Tibial nerve (tissue), 4 donors: Measurements from ENCODE around the gene CAPN14. TPM values are rescaled to one million over a fixed set of nuclear protein-coding genes. Genes with fewer than 3 reads are reported as not detected.

Experiments used
- DNase-seq, 2 donors: peaks; one replicate each; pipeline ENCODE4 v3.0.0-alpha.2; 2019; ENCODE audit warnings: low spot score in 2 of 2
- H3K27ac ChIP-seq, 4 donors: fragments of 200-600 bp; sonication (generic) in 3 of 4; one replicate each; pipeline ENCODE4 v1.5.1; 2017 to 2019; ENCODE audit warnings: mild to moderate bottlenecking in 1 of 4
- H3K27me3 ChIP-seq, 2 donors: fragments of 200-600 bp; sonication (generic) in 1 of 2; one replicate each; pipeline versions ENCODE4 v1.5.1 to v1.6.0; 2017 to 2019
- H3K36me3 ChIP-seq, 3 donors: fragments of 200-600 bp; sonication (generic); one replicate each; pipeline ENCODE4 v1.5.1; 2018 to 2019
- H3K4me1 ChIP-seq, 4 donors: fragments of 200-600 bp; sonication (generic) in 3 of 4; one replicate each; pipeline ENCODE4 v1.5.1; 2017 to 2019
- H3K4me3 ChIP-seq, 4 donors: fragments of 200-600 bp; sonication (generic) in 3 of 4; one replicate each; pipeline ENCODE4 v1.5.1; 2017 to 2019; ENCODE audit warnings: mild to moderate bottlenecking in 1 of 4, moderate library complexity in 1 of 4
- H3K9me3 ChIP-seq, 4 donors: fragments of 200-600 bp; sonication (generic) in 3 of 4; one replicate each; pipeline ENCODE4 v1.5.1; 2017 to 2019
- CTCF ChIP-seq, 5 experiments: fragments of 200-600 bp in 3 of 5; fragments of 450-650 bp in 2 of 5; sonication (generic) in 3 of 5; IDR thresholded peaks; one replicate each; pipeline ENCODE4 v1.5.1; 2016 to 2019; ENCODE audit warnings: antibody characterized with exemption in 5 of 5, mild to moderate bottlenecking in 3 of 5, moderate library complexity in 2 of 5
- EP300 ChIP-seq, 2 donors: sonication (generic); formaldehyde crosslinking; IDR thresholded peaks; one replicate each; pipeline ENCODE4 v1.6.1; 2017; ENCODE audit warnings: antibody characterized with exemption in 2 of 2, mild to moderate bottlenecking in 1 of 2
- POLR2A ChIP-seq, 2 donors: fragments of 450-650 bp; IDR thresholded peaks; one replicate each; pipeline ENCODE4 v1.6.1; 2017; ENCODE audit warnings: antibody characterized with exemption in 2 of 2, mild to moderate bottlenecking in 2 of 2, moderate library complexity in 2 of 2
- WGBS, 2 donors: methylation state at CpG; one replicate each; pipeline ENCODE4 v1.1.5; 2018; 5-methylcytosine and 5-hydroxymethylcytosine counted together
- total RNA-seq, 4 donors: library from RNA; depleted of rRNA; stranded (reverse); fragments of >200 nt; gene quantifications; one replicate each; pipeline ENCODE4 v1.1.0, GENCODE V29; 2016

The CAPN14 gene
- total RNA-seq, 4 donors from 2014 or later, result not detected

- H3K27ac ChIP-seq, result no peak overlapping the region
- no peak overlapping the region for H3K4me3 ChIP-seq
- H3K27me3 ChIP-seq, result no peaks in the 10 kb centered on the region
- peaks cover 0 to 4% (median 0%) of the 10 kb centered on the region in 4 donors for H3K9me3 ChIP-seq
- TF ChIP-seq CTCF (IDR thresholded peaks at IDR 0.05) (no peak), POLR2A (IDR thresholded peaks at IDR 0.05) (no peak), EP300 (IDR thresholded peaks at IDR 0.05) (no peak)
- WGBS, 2 donors, result 90 to 92% methylated on average over 4 of the region's 4 CpGs
- no peaks in the 10 kb centered on the region for H3K4me1 ChIP-seq
- H3K36me3 ChIP-seq, result no peaks in the 10 kb centered on the region
- DNase-seq, result no peak
Observed at GRCh38 chr2:31197166-31197565, 20.1 kb downstream of the CAPN14 start.

- Histone ChIP-seq H3K27ac (no peak overlapping the region), H3K4me1 (no peaks in the 10 kb centered on the region), H3K9me3 (peaks cover 0 to 4% (median 0%) of the 10 kb centered on the region in 4 donors), H3K36me3 (no peaks in the 10 kb centered on the region), H3K4me3 (no peak overlapping the region), H3K27me3 (no peaks in the 10 kb centered on the region)
- DNase-seq, result no peak
- WGBS, 2 donors, result 93 to 94% methylated on average over 2 of the region's 2 CpGs
- TF ChIP-seq EP300 (IDR thresholded peaks at IDR 0.05), result no peak
- TF ChIP-seq POLR2A (IDR thresholded peaks at IDR 0.05), result no peak
- no peak for TF ChIP-seq CTCF (IDR thresholded peaks at IDR 0.05)
Observed at GRCh38 chr2:31196622-31197021, 20.7 kb downstream of the CAPN14 start.

GRCh38 chr2:31193806-31194205 is 23.5 kb downstream of the CAPN14 start:
- WGBS, 2 donors, result 79 to 84% methylated on average over 4 of the region's 4 CpGs
- Histone ChIP-seq H3K4me1 (no peaks in the 10 kb centered on the region), H3K27ac (no peak overlapping the region), H3K36me3 (no peaks in the 10 kb centered on the region), H3K27me3 (no peaks in the 10 kb centered on the region), H3K9me3 (peaks cover 0 to 4% (median 0%) of the 10 kb centered on the region in 4 donors), H3K4me3 (no peak overlapping the region)
- TF ChIP-seq POLR2A (IDR thresholded peaks at IDR 0.05), result no peak
- no peak for TF ChIP-seq CTCF (IDR thresholded peaks at IDR 0.05)
- TF ChIP-seq EP300 (IDR thresholded peaks at IDR 0.05), result no peak
- no peak for DNase-seq

GRCh38 chr2:31192851-31193392 is 24.4 kb downstream of the CAPN14 start:
- H3K27ac ChIP-seq, result no peak overlapping the region
- TF ChIP-seq EP300 (IDR thresholded peaks at IDR 0.05) (no peak), CTCF (IDR thresholded peaks at IDR 0.05) (no peak), POLR2A (IDR thresholded peaks at IDR 0.05) (no peak)
- DNase-seq, result no peak
- H3K27me3 ChIP-seq, result no peaks in the 10 kb centered on the region
- H3K4me3 ChIP-seq, result no peak overlapping the region
- peaks cover 0 to 4% (median 0%) of the 10 kb centered on the region in 4 donors for H3K9me3 ChIP-seq
- no peaks in the 10 kb centered on the region for H3K4me1 ChIP-seq
- no peaks in the 10 kb centered on the region for H3K36me3 ChIP-seq
- whole genome bisulfite sequencing, 2 donors, result 87 to 91% methylated on average over 12 of the region's 12 CpGs

GRCh38 chr2:31192396-31192795 is 24.9 kb downstream of the CAPN14 start:
- H3K27me3 ChIP-seq, result no peaks in the 10 kb centered on the region
- H3K4me1 ChIP-seq, result no peaks in the 10 kb centered on the region
- H3K4me3 ChIP-seq, result no peak overlapping the region
- peaks cover 0 to 4% (median 0%) of the 10 kb centered on the region in 4 donors for H3K9me3 ChIP-seq
- WGBS, 2 donors, result 82 to 100% methylated on average over 2 of the region's 2 CpGs
- H3K27ac ChIP-seq, result no peak overlapping the region
- no peaks in the 10 kb centered on the region for H3K36me3 ChIP-seq
- DNase-seq, result no peak
- no peak for TF ChIP-seq EP300 (IDR thresholded peaks at IDR 0.05)
- TF ChIP-seq POLR2A (IDR thresholded peaks at IDR 0.05), result no peak
- no peak for TF ChIP-seq CTCF (IDR thresholded peaks at IDR 0.05)
